Epithelial cell of proximal tubule (primary cell): ENCODE data around the gene S100Z. TPM values are rescaled to one million over a fixed set of nuclear protein-coding genes. Genes with fewer than 3 reads are reported as not detected.

Experiments
- DNase-seq: peaks from one replicate; pipeline ENCODE4 v3.0.0-alpha.2; 2011; ENCODE audit warnings: low read depth
- H3K4me3 ChIP-seq: 2 replicates; pipeline ENCODE4 v1.5.1; 2011; ENCODE audit warnings: low read depth, mild to moderate bottlenecking, low read length
- total RNA-seq: library from RNA; depleted of rRNA; stranded (reverse); fragments of >200 nt; gene quantifications from 2 replicates; pipeline ENCODE4 v1.2.3, GENCODE V29; 2015
- TF ChIP-seq, protein P1 (sequence below): conservative IDR thresholded peaks from 2 replicates; pipeline ENCODE4 v1.5.1; 2012; ENCODE audit warnings: low read depth, mild to moderate bottlenecking, low read length

S100Z gene
- total RNA-seq, 1 donor from 2014 or later: not detected

DNA sequence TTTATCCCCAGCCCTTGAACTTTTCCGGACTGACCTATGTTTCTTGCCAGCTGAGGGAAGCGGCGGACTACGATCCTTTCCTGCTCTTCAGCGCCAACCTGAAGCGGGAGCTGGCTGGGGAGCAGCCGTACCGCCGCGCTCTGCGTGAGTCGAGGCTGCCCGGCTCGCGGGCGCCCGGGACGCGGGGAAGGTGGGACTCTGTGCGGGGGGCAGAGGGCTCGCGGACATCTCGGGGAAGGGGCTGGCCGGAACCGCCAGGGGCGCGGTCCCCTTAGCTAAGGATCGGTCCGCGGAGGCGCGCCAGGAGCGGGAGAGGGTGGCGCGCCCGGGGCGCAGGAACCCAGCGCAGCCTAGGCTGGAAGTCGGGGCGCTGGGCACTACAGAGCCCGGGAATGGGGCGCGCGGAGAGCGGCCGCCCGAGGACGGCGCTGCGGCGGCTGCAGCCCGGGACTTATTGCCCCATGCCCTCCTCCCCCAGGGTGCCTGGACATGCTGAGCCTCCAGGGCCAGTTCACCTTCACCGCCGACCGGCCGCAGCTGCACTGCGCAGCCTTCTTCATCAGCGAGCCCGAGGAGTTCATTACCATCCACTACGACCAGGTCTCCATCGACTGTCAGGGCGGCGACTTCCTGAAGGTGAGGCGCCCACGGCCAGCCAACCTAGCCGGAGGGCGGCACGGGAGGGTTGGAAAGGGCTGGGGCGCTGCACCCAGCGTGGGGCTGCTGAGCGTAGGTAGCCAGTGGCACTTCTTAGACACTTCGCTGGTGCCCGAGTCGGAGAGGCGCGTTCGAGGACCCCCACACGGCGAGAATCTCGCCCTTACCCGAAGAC is 104.0 kb downstream of the S100Z start:
- TF ChIP-seq, protein P1, sequence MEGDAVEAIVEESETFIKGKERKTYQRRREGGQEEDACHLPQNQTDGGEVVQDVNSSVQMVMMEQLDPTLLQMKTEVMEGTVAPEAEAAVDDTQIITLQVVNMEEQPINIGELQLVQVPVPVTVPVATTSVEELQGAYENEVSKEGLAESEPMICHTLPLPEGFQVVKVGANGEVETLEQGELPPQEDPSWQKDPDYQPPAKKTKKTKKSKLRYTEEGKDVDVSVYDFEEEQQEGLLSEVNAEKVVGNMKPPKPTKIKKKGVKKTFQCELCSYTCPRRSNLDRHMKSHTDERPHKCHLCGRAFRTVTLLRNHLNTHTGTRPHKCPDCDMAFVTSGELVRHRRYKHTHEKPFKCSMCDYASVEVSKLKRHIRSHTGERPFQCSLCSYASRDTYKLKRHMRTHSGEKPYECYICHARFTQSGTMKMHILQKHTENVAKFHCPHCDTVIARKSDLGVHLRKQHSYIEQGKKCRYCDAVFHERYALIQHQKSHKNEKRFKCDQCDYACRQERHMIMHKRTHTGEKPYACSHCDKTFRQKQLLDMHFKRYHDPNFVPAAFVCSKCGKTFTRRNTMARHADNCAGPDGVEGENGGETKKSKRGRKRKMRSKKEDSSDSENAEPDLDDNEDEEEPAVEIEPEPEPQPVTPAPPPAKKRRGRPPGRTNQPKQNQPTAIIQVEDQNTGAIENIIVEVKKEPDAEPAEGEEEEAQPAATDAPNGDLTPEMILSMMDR: no peak
- DNase-seq: no peak
- H3K4me3 ChIP-seq: peak overlapping the region; percentile 36

DNA sequence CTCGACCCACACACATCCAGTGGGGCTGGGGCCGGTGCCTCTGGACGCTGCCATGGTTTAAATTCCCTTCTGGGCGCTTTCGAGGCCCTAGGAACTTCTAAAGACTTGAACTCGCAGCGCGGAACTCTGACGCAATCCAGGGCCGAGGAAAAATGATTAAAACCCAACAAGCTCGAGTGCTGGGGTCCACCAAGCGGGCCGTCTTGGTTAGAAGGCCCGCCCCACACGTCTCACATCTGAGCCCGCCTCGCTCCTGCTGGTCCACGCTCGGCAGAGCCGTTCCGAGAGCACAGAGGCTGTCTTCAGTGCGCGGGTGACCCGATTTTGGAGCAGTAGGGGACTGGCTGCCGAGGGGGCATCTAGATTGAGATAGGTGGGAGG is 104.6 kb downstream of the S100Z start:
- DNase-seq: no peak
- H3K4me3 ChIP-seq: peak overlapping the region; percentile 36

DNA sequence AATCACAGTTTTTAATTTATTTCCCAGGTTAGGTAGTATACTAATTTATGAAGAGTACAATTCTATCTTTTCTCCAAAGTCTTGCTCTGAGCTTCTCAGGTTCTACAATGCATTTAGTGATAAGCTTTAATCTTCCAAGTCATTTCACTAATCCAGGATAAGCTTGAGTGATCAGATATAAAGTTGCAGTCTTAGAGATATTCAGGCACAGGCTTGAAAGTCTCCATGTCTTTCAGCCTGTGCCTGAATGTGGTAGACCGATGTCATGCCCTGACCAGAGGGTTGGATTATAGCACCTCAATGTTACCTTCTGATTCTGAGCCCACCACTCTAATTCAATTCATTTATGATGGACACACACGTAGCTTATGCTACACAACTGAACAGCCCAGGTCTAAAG is 106.2 kb downstream of the S100Z start:
- TF ChIP-seq, protein P1: no peak
- H3K4me3 ChIP-seq: no peak overlapping the region
- no peak for DNase-seq

More for the DNA sequence above, 104.6 kb downstream of the S100Z start:
- TF ChIP-seq, protein P1: no peak

DNA sequence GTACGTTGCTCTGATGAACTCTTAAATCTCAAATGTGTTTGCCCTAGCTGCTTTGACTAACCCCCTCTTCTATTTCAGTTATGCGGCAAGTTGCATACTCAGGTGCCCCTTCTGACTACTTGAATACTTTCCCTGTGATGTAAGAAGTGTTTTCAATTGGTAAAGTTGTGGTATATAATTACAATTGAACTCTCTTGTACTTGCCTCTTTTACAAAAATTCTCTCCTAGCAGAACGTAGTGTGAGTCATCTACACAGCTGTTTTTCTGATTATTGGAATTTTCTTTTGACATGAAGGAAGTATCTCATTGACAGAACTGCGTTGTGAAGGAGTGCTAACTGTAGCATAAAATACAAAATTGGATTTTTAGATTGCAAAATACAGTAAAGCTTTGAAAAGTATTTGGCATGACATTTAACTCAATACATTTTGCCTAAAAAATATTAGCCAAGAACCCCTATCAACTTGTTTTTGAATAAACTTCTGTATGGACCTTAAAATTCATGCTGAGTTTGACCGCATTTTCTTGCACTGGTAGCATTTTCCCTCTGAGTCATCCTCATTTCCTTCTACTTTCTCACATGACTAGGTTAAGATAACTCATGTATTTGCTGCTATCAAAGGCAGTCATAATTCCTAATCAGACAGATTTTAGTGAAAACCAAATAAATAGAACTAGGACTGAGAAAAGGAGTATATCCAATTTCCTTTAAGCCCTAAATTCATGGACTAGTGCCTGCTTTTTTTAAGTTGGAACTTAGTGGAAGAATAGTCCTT is 109.4 kb downstream of the S100Z start:
- TF ChIP-seq, protein P1: no peak
- peak; percentile 46 for DNase-seq
- H3K4me3 ChIP-seq: no peak overlapping the region

DNA sequence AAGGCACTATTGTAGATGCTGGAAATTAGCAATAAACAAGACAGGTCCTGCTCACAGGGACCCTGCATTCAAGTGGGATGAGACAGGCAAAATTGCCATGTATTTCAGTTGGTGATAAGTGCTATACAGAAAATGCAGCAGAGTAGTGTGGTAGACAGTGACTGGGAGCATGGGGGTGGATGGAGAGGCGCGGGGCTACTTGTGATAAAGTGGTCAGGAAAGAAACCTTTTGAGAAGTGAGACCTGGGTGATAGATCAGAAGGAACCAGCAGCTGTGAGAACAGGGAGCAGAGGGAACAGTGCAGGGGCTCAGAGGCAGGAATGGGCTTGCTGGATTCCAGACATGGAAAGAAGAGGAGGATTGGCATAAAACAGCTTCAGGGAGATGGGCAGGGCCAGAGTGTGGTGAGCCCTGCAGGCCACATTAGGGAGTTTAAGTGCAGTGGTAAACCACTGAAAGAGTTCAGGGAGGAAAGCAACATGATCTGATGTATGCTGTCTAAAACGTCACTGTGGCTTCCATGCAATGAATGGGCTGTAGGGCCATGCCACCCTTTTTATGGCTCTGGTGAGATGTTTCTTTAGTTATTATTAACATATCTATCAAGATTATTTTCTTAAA is 110.3 kb downstream of the S100Z start:
- H3K4me3 ChIP-seq: no peak overlapping the region
- TF ChIP-seq, protein P1: no peak
- DNase-seq: no peak

DNA sequence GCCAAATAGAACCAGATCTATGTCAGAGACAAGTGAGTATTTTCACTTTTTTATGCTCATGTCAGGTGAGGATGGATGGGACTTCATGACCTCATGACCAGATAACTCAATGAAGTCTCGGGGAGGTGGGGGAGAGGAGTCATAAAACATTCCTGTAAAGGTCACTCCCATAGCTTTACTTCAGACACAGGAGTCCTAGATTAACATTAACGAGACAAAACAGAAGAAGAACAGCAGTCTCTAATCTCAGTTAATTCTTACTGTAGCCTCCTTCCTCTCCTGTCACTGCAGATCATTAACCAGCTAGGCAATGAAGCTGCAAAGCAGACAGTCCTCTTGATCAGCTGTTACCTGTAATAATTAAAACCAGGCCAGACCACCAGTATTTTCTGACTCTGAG is 114.2 kb downstream of the S100Z start:
- peak; percentile 7 for DNase-seq
- no peak overlapping the region for H3K4me3 ChIP-seq
- TF ChIP-seq, protein P1: no peak

Other genes with a start within 250 kb of the S100Z start
- 2.4 and 7.2 TPM in 2 replicates for gene F2RL2, start 226.6 kb upstream of the S100Z start, total RNA-seq
- 41.4 and 46.7 TPM in 2 replicates for gene F2R, start 133.9 kb upstream of the S100Z start, total RNA-seq
- 91.6 and 112 TPM in 2 replicates for gene F2RL1, start 31.0 kb upstream of the S100Z start, total RNA-seq
- 0.94 TPM in 1 of 2 replicates, not detected in the other for gene CRHBP, start 103.0 kb downstream of the S100Z start, total RNA-seq
- gene AGGF1, start 180.4 kb downstream of the S100Z start, total RNA-seq: 14.8 and 24.0 TPM in 2 replicates
- 3.3 and 5.1 TPM in 2 replicates for gene ZBED3, start 237.3 kb downstream of the S100Z start, total RNA-seq